Fibroblast of lung (primary cell): ENCODE measurements around the gene CDX2.

ENCODE experiments used
- CTCF ChIP-seq, 2 donors: IDR thresholded peaks in 1 of 2; conservative IDR thresholded peaks in 1 of 2; 1 replicate in 1 of 2; 2 replicates in 1 of 2; pipeline ENCODE4 v1.5.1; 2011 to 2012; ENCODE audit warnings: low read length in 2 of 2, control low read depth in 1 of 2, inconsistent platforms in 1 of 2, low read depth in 1 of 2, mild to moderate bottlenecking in 1 of 2
- EZH2 ChIP-seq: IDR thresholded peaks from 2 replicates; pipeline ENCODE4 v1.5.1; 2012; ENCODE audit warnings: low read length, control low read depth, mild to moderate bottlenecking; ENCODE audit errors: missing control alignments

GRCh38 chr13:27971236-27971645 lies 2.1 kb upstream of the CDX2 start:
- TF ChIP-seq CTCF (conservative IDR thresholded peaks at IDR 0.05 in 1 of 2, IDR thresholded peaks at IDR 0.05 in 1 of 2; ENCODE audit: low read depth in 1 of 2, low read length in 2 of 2) (no peak), EZH2 (no peak)
